ENCODE results near the gene MARCHF9.

MARCHF9 gene

DNA sequence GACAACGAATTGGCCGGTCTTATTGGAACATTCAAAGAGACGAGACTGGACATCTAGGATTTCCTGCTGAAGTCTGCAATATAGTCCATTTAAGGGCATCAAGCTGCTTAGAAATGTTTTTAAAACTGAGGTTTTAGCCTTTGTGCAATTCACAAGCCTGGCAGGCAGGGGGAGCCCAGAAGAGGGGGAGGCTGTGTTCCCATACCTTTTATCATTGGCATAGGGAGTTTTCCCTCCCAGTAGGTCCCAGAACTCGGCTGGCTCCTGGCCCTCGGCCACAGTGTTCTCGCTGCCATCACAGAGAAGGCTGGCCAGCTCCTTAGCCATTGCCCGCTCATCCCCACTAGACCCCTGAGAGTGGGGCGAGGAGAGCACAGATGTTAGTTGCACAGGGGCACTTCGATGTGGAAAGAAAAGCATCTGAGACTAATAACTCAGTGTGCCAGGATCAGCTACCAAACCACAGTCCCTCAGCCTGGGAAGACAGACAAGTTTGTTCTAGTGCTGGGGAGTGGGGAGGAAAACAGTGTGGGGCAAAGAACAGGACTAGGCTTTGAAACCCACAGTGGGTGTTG, 48.5 kb downstream of the MARCHF9 start:
- peak; percentile 54 for DNase-seq

DNA sequence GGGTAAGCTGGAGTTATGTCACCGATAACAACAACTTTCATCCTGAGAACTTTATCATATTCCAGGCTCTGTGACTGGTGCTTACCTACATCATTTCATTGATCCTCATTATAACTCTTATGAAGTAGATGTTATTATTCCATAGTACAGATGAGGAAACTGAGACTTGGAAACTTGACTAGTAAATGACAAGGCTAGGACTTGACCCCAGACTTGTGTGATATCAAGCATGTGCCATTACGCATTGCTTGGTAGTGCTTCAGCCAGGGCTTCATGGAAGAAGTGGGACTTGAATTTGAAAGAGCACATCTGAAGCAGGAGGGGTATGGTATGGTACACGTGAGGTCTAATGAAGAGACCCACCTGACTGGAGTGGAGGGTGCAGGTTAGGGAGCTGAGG, 51.8 kb downstream of the MARCHF9 start:
- DNase-seq = no peak

DNA sequence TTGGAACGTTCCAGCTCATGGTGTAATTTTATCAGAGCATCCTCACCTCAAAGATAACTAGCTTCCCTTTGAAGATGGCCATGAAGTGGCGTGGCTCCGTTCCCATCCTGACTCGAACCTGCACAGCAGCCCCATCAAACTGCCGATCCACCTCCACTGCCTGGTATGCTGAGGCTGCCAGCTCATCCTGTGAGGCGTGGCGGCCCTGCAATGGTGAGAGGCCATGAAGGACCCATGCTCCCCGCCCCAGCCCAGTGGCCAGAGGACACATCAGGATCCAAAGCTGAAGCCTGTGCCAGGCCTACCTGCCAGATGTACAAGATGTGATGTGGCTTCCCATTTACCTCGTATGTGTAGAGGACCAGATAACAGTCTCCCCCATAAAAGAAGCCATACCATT, 52.4 kb downstream of the MARCHF9 start:
- DNase-seq = no peak

DNA sequence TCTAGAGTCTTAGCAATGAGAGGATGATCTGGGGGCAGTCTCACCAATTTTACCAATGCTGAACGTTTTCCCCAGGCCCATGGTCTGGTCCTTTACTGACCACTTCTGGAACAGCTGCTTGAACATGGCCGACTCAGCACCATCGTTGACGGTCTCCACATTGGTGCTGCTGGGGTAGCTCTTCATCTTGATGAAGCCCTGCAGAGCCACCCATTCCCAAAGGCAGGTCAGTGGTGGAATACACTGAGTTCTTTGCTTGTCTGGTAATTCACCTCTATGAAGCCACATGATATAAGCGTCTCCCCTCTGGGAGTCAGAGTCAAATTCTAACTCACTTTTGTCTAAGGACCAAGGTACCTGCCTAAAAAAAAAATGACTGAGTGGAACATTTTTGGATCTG, 53.4 kb downstream of the MARCHF9 start:
- DNase-seq = no peak

DNA sequence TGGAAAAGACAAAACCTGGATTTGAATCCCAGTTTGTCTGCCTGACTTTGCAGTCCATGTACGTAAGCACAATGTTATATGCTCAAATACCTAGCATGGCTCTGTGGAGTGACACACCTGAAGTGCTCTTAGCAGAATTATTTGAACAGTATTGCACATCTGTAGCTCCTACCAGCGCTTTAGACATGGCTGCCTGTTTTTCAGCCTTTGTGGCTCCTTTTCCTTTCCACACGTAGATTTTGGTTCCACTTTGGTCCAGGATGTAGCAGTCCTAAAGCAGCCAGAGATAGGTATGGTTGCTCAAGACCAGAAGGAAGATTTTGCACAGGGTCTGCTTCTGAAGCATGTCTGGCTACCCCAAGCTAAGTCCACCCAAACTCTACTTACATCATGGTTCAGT, 54.5 kb downstream of the MARCHF9 start:
- no peak for DNase-seq

Measured in hematopoietic multipotent progenitor cell treated with erythropoietin and hydrocortisone succinate and interleukin-3 and kit ligand, for 4 days (in vitro differentiated cells).